NCI-H2081 (cell line): ENCODE data around the gene POP5.
A peak's percentile ranks its signal among the peaks of the same experiment; 100 is the strongest.
"Not testable (repeated sequence)": the region's sequence is repeated elsewhere in the genome, so short reads cannot be mapped to it uniquely, and the experiment has no call there.

Source experiments
- DNase-seq, 2 experiments: peaks; one replicate each; lab custom pipeline; 2025; lab: John Stamatoyannopoulos, UW

POP5 gene

GRCh38 chr12:120536064-120536791 is 45.0 kb downstream of the POP5 start:
- no peak for DNase-seq

GRCh38 chr12:120534703-120535655 is 46.2 kb downstream of the POP5 start:
- peak; percentile 8 to 50 for DNase-seq

- DNase-seq = peak; percentile 84 to 90
Observed at GRCh38 chr12:120534203-120534702, 46.9 kb downstream of the POP5 start, which contains the start of gene RNF10. TSS of gene RNF10 (plus strand) at chr12:120534356. CDS start at chr12:120534812, 456 bp downstream.

GRCh38 chr12:120532701-120533238 is 48.4 kb downstream of the POP5 start:
- no peak for DNase-seq

GRCh38 chr12:120530418-120530761 is 50.8 kb downstream of the POP5 start:
- DNase-seq = not testable (repeated sequence)

GRCh38 chr12:120529641-120530417 is 51.4 kb downstream of the POP5 start:
- DNase-seq = peak; percentile 33 to 82

GRCh38 chr12:120528861-120529525 is 52.2 kb downstream of the POP5 start, which contains the start of gene COQ5:
TSS of gene COQ5 (minus strand) at chr12:120529158. CDS start at chr12:120529141, 17 bp downstream.
- peak; percentile 88 to 90 for DNase-seq
